Esophagus muscularis mucosa (tissue), 4 donors: Measurements from ENCODE around the gene TPPP.

Source experiments
- CTCF ChIP-seq, 3 experiments: fragments of 200-600 bp in 2 of 3; fragments of 450-650 bp in 1 of 3; sonication (generic) in 2 of 3; IDR thresholded peaks; one replicate each; pipeline ENCODE4 v1.5.1; 2017 to 2019; ENCODE audit warnings: antibody characterized with exemption in 3 of 3, mild to moderate bottlenecking in 2 of 3, moderate library complexity in 1 of 3
- EP300 ChIP-seq: sonication (generic); formaldehyde crosslinking; IDR thresholded peaks from one replicate; pipeline ENCODE4 v1.6.1; 2017; ENCODE audit warnings: antibody characterized with exemption
- POLR2AphosphoS5 ChIP-seq, 2 donors: sonication (generic); formaldehyde crosslinking; IDR thresholded peaks; one replicate each; pipeline ENCODE4 v1.6.1; 2017; ENCODE audit warnings: antibody characterized with exemption in 2 of 2

- no peak for TF ChIP-seq CTCF (IDR thresholded peaks at IDR 0.05)
- TF ChIP-seq POLR2AphosphoS5 (IDR thresholded peaks at IDR 0.05) = no peak
- TF ChIP-seq EP300 = no peak
Observed at GRCh38 chr5:639253-639530, 54.0 kb downstream of the TPPP start.
